Left hindlimb (tissue), 1 donor: ENCODE measurements around the gene ARPC5.

Experiments
- DNase-seq: peaks from one replicate; pipeline ENCODE4 v3.0.0-alpha.2; 2018

The ARPC5 gene

DNA sequence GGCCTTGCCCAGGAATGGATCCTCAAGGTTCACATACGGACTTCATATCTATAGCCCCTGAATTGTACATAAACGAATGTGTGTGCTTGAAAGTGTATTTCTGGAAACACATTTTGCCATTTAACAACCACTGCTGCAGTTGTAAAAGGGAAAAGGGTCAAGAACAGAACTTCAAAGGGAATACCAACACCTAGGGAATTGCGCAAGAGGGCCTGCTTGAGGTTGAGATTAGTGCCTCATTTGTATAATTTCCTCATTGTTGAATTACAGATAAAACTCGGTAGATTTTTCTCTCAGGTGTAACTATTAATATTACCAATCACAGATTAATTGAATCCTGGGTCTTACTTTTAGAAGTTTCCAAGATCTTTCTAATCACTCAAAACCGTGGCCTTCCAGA is 51.4 kb downstream of the ARPC5 start:
- no peak for DNase-seq

DNA sequence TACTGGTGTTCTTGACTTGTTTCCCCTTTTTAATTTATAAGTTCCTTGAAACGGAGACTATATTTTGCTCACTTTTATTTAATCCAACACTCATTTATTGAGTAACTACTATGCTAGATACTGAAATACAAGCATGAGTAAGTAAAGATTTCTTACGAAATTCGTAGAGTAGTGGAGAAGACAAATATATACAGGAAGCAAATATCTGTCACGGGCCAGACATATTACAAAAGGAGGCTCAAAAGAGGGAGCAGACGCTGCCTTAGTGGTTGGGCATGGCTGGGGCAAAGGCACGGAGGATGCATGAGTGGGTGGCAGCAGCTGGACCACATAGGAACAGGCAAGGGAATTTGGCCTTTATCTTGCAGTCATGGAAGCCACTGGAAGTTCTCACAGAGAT is 52.1 kb downstream of the ARPC5 start:
- no peak for DNase-seq

- DNase-seq = no peak
Measured at GRCh38 chr1:183582021-183582713, 53.4 kb downstream of the ARPC5 start.

GRCh38 chr1:183580281-183580682 is 55.3 kb downstream of the ARPC5 start:
- DNase-seq = peak; percentile 62

DNA sequence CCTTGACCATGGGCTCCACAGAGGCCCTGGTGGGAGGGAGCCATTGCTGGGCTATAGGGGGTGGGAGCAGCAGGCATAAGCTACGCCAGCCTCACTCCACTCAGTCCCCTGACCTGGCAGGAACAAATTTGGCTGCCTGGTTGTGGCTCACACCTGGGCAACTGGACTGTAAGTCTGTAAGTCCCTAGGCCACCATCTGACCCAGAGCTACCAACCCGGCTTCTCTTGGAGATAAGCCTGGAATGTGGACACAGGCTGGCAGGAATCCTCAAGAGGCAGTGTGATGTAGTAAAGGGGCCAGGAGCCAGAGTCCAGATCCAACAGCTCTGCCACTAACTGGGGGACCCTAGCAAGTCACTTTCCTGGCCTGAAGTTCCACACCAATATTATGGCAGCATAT is 56.7 kb downstream of the ARPC5 start:
- no peak for DNase-seq

DNA sequence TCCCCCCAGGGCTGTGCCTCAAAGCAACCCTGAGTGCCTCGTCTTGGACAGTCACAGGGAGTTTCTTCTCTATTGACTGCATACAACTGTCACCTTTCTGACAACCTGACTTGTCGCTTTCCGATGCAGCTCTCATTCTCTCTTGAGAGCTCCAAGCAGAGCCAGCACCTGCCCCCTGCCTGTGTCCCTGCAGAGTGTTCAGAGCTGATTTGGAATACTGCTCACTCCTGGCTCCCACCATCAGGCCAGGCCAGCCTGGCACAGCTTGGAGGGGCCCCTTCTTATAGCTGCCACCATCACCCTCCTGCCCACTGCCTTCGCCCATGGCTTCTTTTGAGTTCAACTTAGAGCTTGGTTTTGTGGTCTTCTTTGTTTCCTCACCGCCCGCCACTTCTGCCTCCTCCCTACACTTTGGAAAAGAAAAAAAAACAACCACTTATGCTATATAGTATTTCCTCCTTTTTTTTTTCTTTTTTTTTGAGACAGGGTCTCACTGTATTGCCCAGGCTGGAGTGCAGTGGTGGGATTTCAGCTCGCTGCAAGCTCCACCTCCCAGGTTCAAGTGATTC is 57.6 kb downstream of the ARPC5 start:
- DNase-seq = no peak

GRCh38 chr1:183576537-183576936 is 59.0 kb downstream of the ARPC5 start:
- peak; percentile 46 for DNase-seq

DNA sequence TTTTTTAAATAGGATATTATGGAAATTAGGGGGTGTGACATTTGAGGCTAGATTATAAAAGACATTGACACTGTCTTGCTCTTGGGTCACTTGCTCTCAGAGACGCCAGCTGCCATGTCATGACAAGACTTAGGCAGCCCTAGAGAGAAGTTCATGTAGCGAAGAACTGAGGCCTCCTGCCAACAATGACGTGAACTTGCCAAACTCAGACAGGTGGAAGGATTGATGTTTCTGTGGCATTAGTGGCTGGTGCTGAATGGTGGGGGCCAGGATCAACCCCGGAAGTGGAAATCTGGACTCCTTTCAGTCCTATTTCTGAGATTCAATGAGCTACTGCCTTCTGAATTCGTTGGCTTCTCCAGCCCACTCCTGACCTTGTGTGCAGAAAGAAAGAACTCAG is 60.0 kb downstream of the ARPC5 start:
- no peak for DNase-seq

- DNase-seq = no peak
Measured at GRCh38 chr1:183572721-183573120, 62.9 kb downstream of the ARPC5 start.

- DNase-seq = no peak
Measured at GRCh38 chr1:183571678-183572268, 63.8 kb downstream of the ARPC5 start.
